ENCODE measurements around the gene CDH8.

- no peak for TF ChIP-seq CTCF (IDR thresholded peaks at IDR 0.05)
- TF ChIP-seq EZH2 (IDR thresholded peaks at IDR 0.05; ENCODE audit: borderline replicate concordance, insufficient read depth, low read depth, low read length, poor library complexity, severe bottlenecking), result no peak
Observed at GRCh38 chr16:61617219-61617783, 418.9 kb downstream of the CDH8 start.
